Measurements from ENCODE around the gene IMP3.

The IMP3 gene

DNA sequence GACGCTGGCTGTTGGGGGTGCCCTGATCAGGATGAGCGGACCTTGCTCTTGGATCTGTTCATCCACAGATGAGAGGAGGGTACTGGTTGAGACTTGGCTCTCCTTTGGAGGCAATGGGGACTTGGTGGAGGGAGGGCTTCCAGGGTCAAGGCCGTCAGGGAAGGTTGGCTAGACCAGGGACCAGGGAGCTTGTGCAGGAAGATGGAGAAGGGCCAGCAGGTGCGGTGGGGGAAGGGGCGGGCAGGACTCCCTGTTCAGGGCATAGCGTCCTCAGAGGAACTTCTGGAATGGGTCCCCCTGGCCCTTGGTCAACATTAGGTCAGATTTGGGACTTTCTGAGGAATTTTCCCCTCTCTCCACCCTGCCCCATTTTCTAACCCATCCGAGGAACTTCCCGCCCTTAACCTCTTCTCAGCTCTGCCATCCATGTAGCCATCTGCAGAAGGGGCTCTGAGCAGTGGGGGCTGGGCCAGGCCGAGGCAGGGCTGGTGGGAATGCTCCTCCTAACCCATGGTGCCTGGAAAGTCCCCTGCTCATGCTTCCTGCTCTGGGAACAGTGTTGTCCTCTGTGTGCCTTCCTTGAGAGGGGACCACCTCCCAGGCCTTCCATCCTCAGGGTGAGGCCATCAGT, 19.2 kb upstream of the IMP3 start:
- Histone ChIP-seq H2AFZ (ENCODE audit: low read length, unreplicated experiment) (no peak overlapping the region), H3K4me1 (ENCODE audit: control insufficient read depth, insufficient read depth, low read length, unreplicated experiment) (peaks cover 36% of the 10 kb centered on the region), H3K4me3 (ENCODE audit: low read depth, low read length) (no peak overlapping the region), H3K79me2 (ENCODE audit: control insufficient read depth, insufficient read depth, low read length, unreplicated experiment) (peaks cover 47% of the 10 kb centered on the region), H3K27me3 (ENCODE audit: insufficient read depth, low read length) (no peaks in the 10 kb centered on the region), H3K36me3 (ENCODE audit: insufficient read depth, low read length) (peaks cover 15% of the 10 kb centered on the region; the same call in 1 of the 2 replicates), H3K27ac (ENCODE audit: low read depth, low read length) (peak overlapping the region; percentile 99)

- Histone ChIP-seq H3K27ac (ENCODE audit: low read depth, low read length) (no peak overlapping the region), H3K4me3 (ENCODE audit: low read depth, low read length) (no peak overlapping the region), H3K36me3 (ENCODE audit: insufficient read depth, low read length) (peaks cover 15% of the 10 kb centered on the region; the same call in 1 of the 2 replicates), H3K4me1 (ENCODE audit: control insufficient read depth, insufficient read depth, low read length, unreplicated experiment) (peaks cover 54% of the 10 kb centered on the region), H2AFZ (ENCODE audit: low read length, unreplicated experiment) (no peak overlapping the region), H3K27me3 (ENCODE audit: insufficient read depth, low read length) (no peaks in the 10 kb centered on the region), H3K79me2 (ENCODE audit: control insufficient read depth, insufficient read depth, low read length, unreplicated experiment) (peaks cover 70% of the 10 kb centered on the region)
Observed at GRCh38 chr15:75656813-75657212, 16.8 kb upstream of the IMP3 start.

DNA sequence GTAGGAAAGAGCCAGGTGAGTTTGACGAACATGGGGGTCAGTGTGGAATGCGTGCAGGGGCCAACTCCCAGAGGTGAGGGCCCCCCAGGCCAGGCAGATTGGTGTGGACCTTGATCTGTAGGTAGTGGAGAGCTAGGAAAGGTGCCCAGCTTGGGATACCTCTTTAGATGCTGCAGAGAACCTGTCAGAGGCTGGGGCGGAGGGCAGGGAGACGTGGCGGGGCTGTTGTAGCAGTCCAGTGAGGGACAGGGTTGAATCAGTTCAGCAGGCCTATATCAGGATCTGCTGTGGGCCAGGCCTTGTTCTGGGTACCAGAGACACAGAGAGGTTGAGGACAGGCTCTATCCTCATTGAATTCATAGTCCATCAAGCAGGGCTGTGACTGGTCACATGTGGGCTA, 16.3 kb upstream of the IMP3 start:
- Histone ChIP-seq H3K4me1 (ENCODE audit: control insufficient read depth, insufficient read depth, low read length, unreplicated experiment) (peaks cover 54% of the 10 kb centered on the region), H3K4me3 (ENCODE audit: low read depth, low read length) (no peak overlapping the region), H2AFZ (ENCODE audit: low read length, unreplicated experiment) (no peak overlapping the region), H3K27me3 (ENCODE audit: insufficient read depth, low read length) (no peaks in the 10 kb centered on the region), H3K79me2 (ENCODE audit: control insufficient read depth, insufficient read depth, low read length, unreplicated experiment) (peaks cover 70% of the 10 kb centered on the region), H3K36me3 (ENCODE audit: insufficient read depth, low read length) (peaks cover 15% of the 10 kb centered on the region; the same call in 1 of the 2 replicates), H3K27ac (ENCODE audit: low read depth, low read length) (no peak overlapping the region)

GRCh38 chr15:75655931-75656330, 15.9 kb upstream of the IMP3 start:
- Histone ChIP-seq H3K27ac (ENCODE audit: low read depth, low read length) (no peak overlapping the region), H3K79me2 (ENCODE audit: control insufficient read depth, insufficient read depth, low read length, unreplicated experiment) (peaks cover 74% of the 10 kb centered on the region), H3K4me1 (ENCODE audit: control insufficient read depth, insufficient read depth, low read length, unreplicated experiment) (peaks cover 55% of the 10 kb centered on the region), H3K36me3 (ENCODE audit: insufficient read depth, low read length) (peaks cover 15% of the 10 kb centered on the region; the same call in 1 of the 2 replicates), H3K27me3 (ENCODE audit: insufficient read depth, low read length) (no peaks in the 10 kb centered on the region), H2AFZ (ENCODE audit: low read length, unreplicated experiment) (no peak overlapping the region), H3K4me3 (ENCODE audit: low read depth, low read length) (no peak overlapping the region)

GRCh38 chr15:75654201-75654907, 14.3 kb upstream of the IMP3 start:
- no peak overlapping the region for H2AFZ ChIP-seq (ENCODE audit: low read length, unreplicated experiment)
- H3K4me1 ChIP-seq (ENCODE audit: control insufficient read depth, insufficient read depth, low read length, unreplicated experiment): peaks cover 55% of the 10 kb centered on the region
- no peak overlapping the region for H3K4me3 ChIP-seq (ENCODE audit: low read depth, low read length)
- H3K27me3 ChIP-seq (ENCODE audit: insufficient read depth, low read length): no peaks in the 10 kb centered on the region
- peaks cover 87% of the 10 kb centered on the region for H3K79me2 ChIP-seq (ENCODE audit: control insufficient read depth, insufficient read depth, low read length, unreplicated experiment)
- H3K27ac ChIP-seq (ENCODE audit: low read depth, low read length): no peak overlapping the region
- peaks cover 15% of the 10 kb centered on the region; the same call in 1 of the 2 replicates for H3K36me3 ChIP-seq (ENCODE audit: insufficient read depth, low read length)

DNA sequence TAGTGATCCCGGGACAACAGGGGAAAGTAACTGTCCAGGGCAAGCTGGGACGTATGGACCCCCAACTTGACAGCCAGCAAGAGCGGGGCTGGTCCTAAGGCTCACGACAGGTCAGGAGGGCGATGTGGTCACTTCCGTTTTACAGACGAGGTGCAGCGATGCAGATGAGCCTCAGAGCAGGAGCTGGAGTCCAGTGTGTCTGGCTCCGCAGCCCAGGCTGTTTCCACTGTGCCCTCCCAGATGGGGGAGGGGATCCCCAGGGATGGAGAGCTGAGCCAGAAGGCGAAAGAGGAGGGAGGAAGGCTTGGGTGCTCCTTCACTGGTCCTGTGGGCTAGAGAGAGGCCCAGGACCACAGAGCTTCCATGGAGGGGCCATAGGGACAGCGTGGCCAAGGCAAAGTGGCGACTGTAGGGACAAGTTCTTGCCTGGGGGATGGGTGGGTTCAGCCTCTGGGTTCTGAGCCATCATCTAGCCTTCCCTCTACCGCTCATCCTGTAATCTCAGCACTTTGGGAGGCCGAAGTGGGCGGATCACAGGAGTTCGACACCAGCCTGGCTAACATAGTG, 13.4 kb upstream of the IMP3 start:
- Histone ChIP-seq H2AFZ (ENCODE audit: low read length, unreplicated experiment) (no peak overlapping the region), H3K4me1 (ENCODE audit: control insufficient read depth, insufficient read depth, low read length, unreplicated experiment) (peaks cover 54% of the 10 kb centered on the region), H3K27me3 (ENCODE audit: insufficient read depth, low read length) (no peaks in the 10 kb centered on the region), H3K79me2 (ENCODE audit: control insufficient read depth, insufficient read depth, low read length, unreplicated experiment) (peaks cover 94% of the 10 kb centered on the region), H3K4me3 (ENCODE audit: low read depth, low read length) (peak overlapping the region; percentile 96; the same call in 1 of the 2 replicates), H3K27ac (ENCODE audit: low read depth, low read length) (no peak overlapping the region), H3K36me3 (ENCODE audit: insufficient read depth, low read length) (peaks cover 11% of the 10 kb centered on the region; the same call in 1 of the 2 replicates)

DNA sequence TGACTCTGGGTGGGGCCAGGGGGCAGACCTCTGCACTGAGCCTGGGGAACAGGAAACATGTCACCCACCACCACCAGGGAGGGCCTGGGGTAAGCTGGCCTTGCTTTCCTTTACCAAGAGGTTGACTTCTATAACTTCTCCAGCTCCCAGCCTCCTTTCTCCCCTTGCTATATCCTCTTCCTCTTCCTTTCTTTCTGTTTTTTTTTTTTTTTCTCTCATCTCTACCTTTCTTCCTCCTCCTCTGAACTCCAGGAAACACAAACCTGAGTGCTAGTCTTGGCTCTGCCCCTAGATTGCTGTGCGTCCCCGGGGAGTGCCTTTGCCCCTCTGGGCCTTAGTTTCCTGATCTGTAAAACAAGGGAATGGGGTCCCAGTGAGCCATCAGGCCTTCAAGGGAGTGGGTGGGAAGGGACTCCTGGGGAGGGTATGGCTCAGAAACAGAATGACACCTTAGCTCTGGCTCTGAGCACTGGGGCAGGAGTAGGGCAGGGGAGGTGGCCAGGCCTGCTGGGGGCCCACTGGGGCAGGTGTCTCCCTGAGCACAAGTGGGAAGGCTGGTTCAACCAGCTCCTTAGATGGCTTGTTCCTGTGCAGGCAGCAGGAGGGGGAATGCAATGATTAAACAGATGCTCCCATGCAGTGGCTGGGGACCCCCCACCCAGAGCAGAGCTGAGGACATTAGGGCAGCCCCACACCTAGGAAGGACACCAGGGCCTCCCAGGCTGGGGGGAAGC, 12.0 kb upstream of the IMP3 start:
- Histone ChIP-seq H3K79me2 (ENCODE audit: control insufficient read depth, insufficient read depth, low read length, unreplicated experiment) (peaks cover 92% of the 10 kb centered on the region), H3K27ac (ENCODE audit: low read depth, low read length) (peak overlapping the region; percentile 44), H3K4me1 (ENCODE audit: control insufficient read depth, insufficient read depth, low read length, unreplicated experiment) (peaks cover 54% of the 10 kb centered on the region), H3K4me3 (ENCODE audit: low read depth, low read length) (peak overlapping the region; percentile 96), H3K27me3 (ENCODE audit: insufficient read depth, low read length) (no peaks in the 10 kb centered on the region), H2AFZ (ENCODE audit: low read length, unreplicated experiment) (no peak overlapping the region), H3K36me3 (ENCODE audit: insufficient read depth, low read length) (peaks cover 4% of the 10 kb centered on the region; the same call in 1 of the 2 replicates)

- peak overlapping the region; percentile 44 for H3K27ac ChIP-seq (ENCODE audit: low read depth, low read length)
- peak overlapping the region; percentile 96 for H3K4me3 ChIP-seq (ENCODE audit: low read depth, low read length)
- H3K27me3 ChIP-seq (ENCODE audit: insufficient read depth, low read length): no peaks in the 10 kb centered on the region
- H3K36me3 ChIP-seq (ENCODE audit: insufficient read depth, low read length): no peaks in the 10 kb centered on the region; the same call in 1 of the 2 replicates
- peaks cover 92% of the 10 kb centered on the region for H3K79me2 ChIP-seq (ENCODE audit: control insufficient read depth, insufficient read depth, low read length, unreplicated experiment)
- no peak overlapping the region for H2AFZ ChIP-seq (ENCODE audit: low read length, unreplicated experiment)
- peaks cover 60% of the 10 kb centered on the region for H3K4me1 ChIP-seq (ENCODE audit: control insufficient read depth, insufficient read depth, low read length, unreplicated experiment)
Observed at GRCh38 chr15:75650908-75651809, 11.1 kb upstream of the IMP3 start.

DNA sequence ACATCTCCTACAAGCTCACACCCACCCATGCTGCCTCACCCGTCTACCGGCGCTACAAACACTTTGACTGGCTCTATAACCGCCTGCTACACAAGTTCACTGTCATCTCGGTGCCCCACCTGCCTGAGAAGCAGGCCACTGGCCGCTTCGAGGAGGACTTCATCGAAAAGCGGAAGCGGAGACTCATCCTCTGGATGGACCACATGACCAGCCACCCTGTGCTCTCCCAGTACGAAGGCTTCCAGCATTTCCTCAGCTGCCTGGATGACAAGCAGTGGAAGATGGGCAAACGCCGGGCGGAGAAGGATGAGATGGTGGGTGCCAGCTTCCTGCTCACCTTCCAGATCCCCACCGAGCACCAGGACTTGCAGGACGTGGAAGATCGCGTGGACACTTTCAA, 9.8 kb upstream of the IMP3 start:
- H3K27me3 ChIP-seq (ENCODE audit: insufficient read depth, low read length): no peaks in the 10 kb centered on the region
- H3K4me3 ChIP-seq (ENCODE audit: low read depth, low read length): peak overlapping the region; percentile 96
- peaks cover 61% of the 10 kb centered on the region for H3K4me1 ChIP-seq (ENCODE audit: control insufficient read depth, insufficient read depth, low read length, unreplicated experiment)
- no peaks in the 10 kb centered on the region; the same call in 1 of the 2 replicates for H3K36me3 ChIP-seq (ENCODE audit: insufficient read depth, low read length)
- H3K27ac ChIP-seq (ENCODE audit: low read depth, low read length): 0 out of 2 replicates have a peak overlapping the region, but pooled peaks have one; percentile 44
- H3K79me2 ChIP-seq (ENCODE audit: control insufficient read depth, insufficient read depth, low read length, unreplicated experiment): peaks cover 84% of the 10 kb centered on the region
- H2AFZ ChIP-seq (ENCODE audit: low read length, unreplicated experiment): no peak overlapping the region
